SH-SY5Y (cell line): Measurements from ENCODE around the gene HDAC9.

Source experiments
- GATA2 ChIP-seq: IDR thresholded peaks from 2 replicates; pipeline ENCODE4 v1.6.1; 2011; ENCODE audit warnings: mild to moderate bottlenecking, low read depth, low read length
- GATA3 ChIP-seq: IDR thresholded peaks from 2 replicates; pipeline ENCODE4 v1.6.1; 2011; ENCODE audit warnings: low read depth, mild to moderate bottlenecking, low read length, moderate library complexity

DNA sequence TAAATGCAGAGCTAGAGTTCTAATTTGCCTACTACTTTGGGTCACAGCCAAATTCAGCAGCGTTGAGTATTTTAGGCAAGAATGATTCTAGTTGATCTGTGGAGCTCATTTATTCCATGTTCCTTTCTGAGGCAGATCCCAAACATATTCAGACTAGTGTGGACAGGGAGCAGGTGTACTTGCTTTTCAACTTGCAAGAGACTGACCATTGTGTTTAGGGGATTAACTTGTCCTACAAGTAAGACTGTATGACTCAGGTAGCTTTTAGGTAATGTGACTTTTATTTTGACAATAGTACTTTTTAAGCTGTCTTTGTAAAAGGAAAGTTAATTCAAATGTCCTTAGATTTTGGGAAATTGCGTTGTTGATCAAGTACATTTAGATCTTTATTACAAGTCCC lies 336.4 kb downstream of the HDAC9 start:
- TF ChIP-seq GATA2 = no peak
- no peak for TF ChIP-seq GATA3
